GM18867 (cell line): Measurements from ENCODE around the gene IL18.
A peak's percentile ranks its signal among the peaks of the same experiment; 100 is the strongest.
"Not testable (repeated sequence)": the region's sequence is repeated elsewhere in the genome, so short reads cannot be mapped to it uniquely, and the experiment has no call there.

Source experiments
- ATAC-seq: cut with Tn5 transposase; IDR thresholded peaks from one replicate; pipeline ENCODE4 v1.9.1; 2021; ENCODE audit warnings: mild to moderate bottlenecking, moderate library complexity; ENCODE audit not compliant: unreplicated experiment

IL18 gene

GRCh38 chr11:112163875-112164685, at the start of gene IL18:
TSS of gene IL18 (minus strand) at chr11:112164094. CDS start at chr11:112155053, 9,041 bp downstream.
- ATAC-seq: no peak

- ATAC-seq: no peak
These were observed 48.8 kb upstream of the IL18 start for GRCh38 chr11:112212710-112213109.

DNA sequence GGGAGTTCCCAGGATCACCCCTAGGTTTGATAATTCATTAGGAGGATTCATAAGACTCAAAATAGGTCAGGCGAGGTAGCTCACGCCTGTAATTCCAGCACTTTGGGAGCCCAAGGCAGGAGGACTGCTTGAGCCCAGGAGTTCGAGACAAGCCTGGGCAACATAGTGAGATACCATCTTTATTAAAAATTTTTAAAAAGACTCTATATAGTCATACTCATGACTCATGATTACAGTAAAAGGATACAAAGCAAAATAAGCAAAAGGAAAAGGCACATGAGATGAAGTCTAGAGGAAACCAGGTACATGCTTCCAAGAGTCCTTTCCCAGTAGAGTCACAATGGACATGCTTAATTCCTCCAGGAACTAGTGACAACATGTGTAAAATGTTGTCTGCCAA, 48.4 kb upstream of the IL18 start:
- no peak for ATAC-seq

DNA sequence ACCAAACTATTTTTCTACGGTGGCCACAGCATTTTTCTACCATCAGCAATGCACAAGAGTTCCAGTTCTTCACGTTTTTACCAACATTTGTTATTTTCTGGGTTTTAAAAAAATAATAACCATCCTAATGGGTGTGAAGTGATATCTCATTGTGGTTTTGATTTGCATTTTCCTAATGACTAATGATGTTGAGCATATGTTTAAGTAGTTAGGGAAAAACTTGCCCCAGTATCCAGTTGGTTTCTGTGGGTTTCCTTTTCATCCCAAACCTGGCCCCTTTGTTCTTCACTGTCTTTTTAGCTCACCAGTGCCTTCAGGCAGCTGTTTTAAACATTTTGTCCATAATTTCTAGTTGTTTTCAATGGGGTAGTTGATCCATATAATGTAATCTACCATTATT, 47.6 kb upstream of the IL18 start:
- no peak for ATAC-seq

DNA sequence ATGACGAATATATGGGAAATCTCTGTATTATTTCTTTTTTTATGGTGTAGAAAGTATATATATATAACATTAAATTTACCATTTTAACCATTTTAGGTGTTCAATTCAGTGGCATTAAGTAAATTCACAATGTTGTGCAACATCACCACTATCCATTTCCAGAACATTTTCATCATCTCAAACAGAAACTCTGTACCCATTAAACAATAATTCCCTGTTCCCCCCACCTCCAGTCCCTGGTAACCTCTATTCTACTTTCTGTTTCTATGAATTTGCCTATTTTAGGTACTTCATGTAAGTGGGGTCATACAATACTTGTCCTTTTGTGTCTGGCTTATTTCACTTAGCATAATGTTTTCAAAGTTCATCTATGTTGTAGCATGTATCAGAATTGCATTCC, 47.0 kb upstream of the IL18 start:
- ATAC-seq: no peak

- no peak for ATAC-seq
These were observed 42.2 kb upstream of the IL18 start for GRCh38 chr11:112206071-112206470.

- no peak for ATAC-seq
These were observed 36.4 kb upstream of the IL18 start for GRCh38 chr11:112200252-112200651.

GRCh38 chr11:112199101-112199500, 35.2 kb upstream of the IL18 start:
- ATAC-seq: not testable (repeated sequence)

- ATAC-seq: no peak
These were observed 32.7 kb upstream of the IL18 start for GRCh38 chr11:112196519-112197087.

GRCh38 chr11:112195951-112196351, 32.1 kb upstream of the IL18 start:
- no peak for ATAC-seq

- ATAC-seq: not testable (repeated sequence)
These were observed 31.2 kb upstream of the IL18 start for GRCh38 chr11:112195113-112195512.

DNA sequence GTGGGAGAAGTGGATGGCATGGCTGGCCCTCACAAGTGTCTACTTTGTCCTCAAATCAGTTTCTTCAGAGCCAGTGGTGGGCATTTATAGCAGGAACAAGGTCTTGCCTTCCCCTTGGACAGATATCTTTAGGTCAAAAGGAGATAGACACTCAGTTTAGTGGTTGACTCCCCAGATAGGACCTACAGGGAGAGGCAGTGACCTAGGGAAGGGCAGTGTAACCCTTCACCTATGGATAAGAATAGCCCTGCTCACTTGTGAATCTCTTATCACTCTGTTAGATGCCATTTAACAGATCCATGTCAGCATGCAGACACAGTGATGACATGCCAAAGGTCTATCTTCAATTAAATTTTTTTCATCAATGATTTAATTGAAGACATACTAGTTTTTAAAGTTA, 22.4 kb upstream of the IL18 start:
- no peak for ATAC-seq

DNA sequence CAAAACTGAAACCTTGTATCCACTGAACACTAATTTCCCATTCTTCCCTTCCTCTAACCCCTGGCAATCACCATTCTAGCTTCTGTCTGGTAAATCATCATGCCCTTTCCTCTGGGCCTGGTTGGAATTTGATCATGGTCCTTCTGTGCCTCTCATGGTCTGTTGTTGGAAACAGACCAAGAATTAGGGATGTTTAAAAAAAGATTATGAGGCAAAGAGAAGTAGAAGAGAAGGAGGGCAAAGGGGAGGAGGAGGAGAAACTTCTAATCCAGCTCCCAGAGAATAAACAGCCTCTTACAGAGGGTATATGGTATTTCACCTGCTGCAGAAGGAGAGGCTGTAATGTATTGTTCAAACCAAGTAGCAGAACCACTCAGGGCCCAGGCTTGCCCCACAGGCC, 22.0 kb upstream of the IL18 start:
- ATAC-seq: no peak

- no peak for ATAC-seq
These were observed 19.0 kb upstream of the IL18 start for GRCh38 chr11:112182867-112183266.

DNA sequence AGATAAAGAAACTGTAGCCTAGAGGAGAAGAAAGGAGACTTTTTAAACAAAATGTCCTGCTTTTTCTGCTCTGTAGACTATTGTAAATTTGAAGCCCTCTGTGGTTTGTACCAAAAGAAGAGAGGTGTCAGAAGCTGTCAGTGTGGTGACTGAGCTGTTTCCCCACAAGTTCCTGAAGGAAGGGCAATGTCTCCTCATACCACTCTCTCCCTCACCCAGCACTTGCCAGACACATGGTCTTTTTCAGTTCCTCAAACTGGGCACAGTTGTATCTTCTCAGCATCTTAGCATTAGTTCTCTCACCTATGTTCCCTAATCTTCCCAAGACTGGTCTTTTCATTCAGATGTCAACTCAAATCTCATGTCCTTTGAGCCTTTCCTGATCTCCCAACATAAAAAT, 15.7 kb upstream of the IL18 start:
- peak; percentile 80 for ATAC-seq

DNA sequence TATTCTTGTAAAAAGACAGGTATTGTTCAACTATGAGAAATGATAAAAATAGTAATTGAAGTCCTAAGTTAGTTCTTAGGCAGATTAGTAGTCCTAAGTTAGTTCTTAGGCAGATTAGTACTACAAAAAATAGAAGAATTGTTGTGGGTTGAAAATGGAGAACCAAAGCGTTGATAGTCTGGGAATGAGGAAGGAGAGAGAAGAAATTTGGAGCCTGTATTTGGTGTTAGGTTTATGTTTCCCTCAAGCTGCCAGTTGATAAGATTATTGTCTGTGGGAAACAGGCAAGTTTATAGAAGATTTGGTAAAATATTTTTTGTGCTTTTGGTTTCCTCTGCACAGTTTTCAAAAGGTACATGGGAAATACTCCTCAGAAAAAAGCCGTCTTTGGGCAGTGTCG, 15.0 kb upstream of the IL18 start:
- no peak for ATAC-seq

DNA sequence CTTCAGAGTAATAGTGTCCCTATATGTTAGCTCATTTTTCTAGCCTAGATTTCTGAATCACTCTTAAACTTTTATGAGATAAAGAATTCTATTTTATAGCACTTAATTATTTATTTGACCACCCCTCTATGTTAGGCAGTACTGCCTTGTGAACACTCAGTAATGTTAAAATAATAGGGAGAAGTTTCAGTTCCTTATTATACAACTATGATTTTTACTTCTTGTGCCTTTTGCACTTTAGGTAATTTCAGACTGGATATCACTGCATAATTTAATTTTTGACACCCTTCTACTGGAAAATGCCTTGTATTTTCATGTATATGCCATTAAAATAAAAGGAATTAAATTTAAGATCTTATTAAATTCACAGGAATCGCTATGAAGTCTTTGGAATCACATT, 14.5 kb upstream of the IL18 start:
- no peak for ATAC-seq

DNA sequence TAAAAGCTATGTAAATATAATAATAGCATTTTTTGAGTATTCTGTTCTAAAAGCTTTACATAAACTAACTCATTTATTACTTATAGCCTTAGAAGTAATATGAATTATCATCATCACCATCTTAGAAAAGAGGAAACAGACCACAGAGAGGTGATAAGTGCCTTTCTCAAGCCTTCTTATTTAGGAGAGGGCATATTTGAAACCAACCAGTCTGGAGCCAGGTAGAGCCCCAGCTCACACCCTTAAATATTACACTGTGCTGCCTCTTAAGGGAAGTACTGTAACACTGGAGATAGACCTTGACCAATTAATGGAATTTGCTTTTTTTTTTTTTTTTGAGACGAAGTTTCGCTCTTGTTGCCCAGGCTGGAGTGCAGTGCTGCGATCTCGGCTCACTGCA, 13.7 kb upstream of the IL18 start:
- ATAC-seq: no peak

DNA sequence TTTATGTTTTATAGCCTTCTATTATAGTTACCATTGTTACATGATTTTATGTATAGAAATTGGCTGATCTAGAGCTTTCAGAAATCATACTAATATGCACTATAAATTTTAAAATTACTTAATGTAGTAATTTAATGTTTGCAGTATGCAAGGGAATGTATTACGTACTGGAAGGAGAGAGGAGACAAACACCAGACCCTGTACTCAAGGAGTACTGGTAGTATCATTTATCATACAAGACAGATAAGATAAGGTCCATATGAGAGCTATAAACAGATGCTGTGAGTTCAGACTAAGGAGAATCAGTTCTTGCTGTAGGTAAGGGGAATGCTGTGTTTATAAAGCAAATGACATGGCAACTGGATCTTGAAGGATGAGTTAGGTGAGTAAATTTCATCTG, 12.2 kb upstream of the IL18 start:
- no peak for ATAC-seq

GRCh38 chr11:112175599-112175952, 11.7 kb upstream of the IL18 start:
- no peak for ATAC-seq

GRCh38 chr11:112174789-112175598, 11.1 kb upstream of the IL18 start, which contains the start of gene BCO2:
TSS of gene BCO2 (plus strand) at chr11:112175512. CDS start at chr11:112175602, 90 bp downstream.
- ATAC-seq: no peak

- no peak for ATAC-seq
These were observed 9.3 kb upstream of the IL18 start for GRCh38 chr11:112173152-112173551.
